HCT116 (cell line): Measurements from ENCODE around the gene SHISA6. TPM values are rescaled to one million over a fixed set of nuclear protein-coding genes. Genes with fewer than 3 reads are reported as not detected.

Experiments
- ATAC-seq: fragments of 200-7000 bp; cut with Tn5 transposase; 2 replicates; pipeline ENCODE4 v1.9.1; 2020; ENCODE audit warnings: mild to moderate bottlenecking, moderate library complexity
- BruUV-seq: library from RNA; stranded (reverse); fragments of 400-500 nt; replicated peaks from 2 replicates; lab custom pipeline; 2021; lab: Mats Ljungman, UMichigan
- CTCF ChIA-PET: fragments of 300-600 bp; sonication (Branson Sonifier 250); formaldehyde crosslinking; loops from one replicate; lab custom pipeline; 2021; ENCODE audit warnings: antibody characterized with exemption; lab: Charles Lee
- POLR2A ChIA-PET: fragments of 300-600, 350-600 bp; sonication (Branson Sonifier 250); formaldehyde crosslinking; loops from one replicate; lab custom pipeline; 2021; ENCODE audit warnings: antibody characterized with exemption; lab: Charles Lee
- RAD21 ChIA-PET, 2 experiments: fragments of 300-600 bp; sonication (Branson Sonifier 250); formaldehyde crosslinking; loops; one replicate each; lab custom pipeline; 2023; ENCODE audit warnings: low total read pairs in 2 of 2; ENCODE audit not compliant: uncharacterized antibody in 2 of 2, unreplicated experiment in 2 of 2, low non-redundant PET in 1 of 2; lab: Charles Lee
- DNase-seq: peaks from one replicate; pipeline ENCODE4 v3.0.0-alpha.2; 2010; ENCODE audit warnings: low read depth, low spot score
- H2AFZ ChIP-seq: fragments of 200-600 bp; shearing (Covaris generic), sonication (generic); 2 replicates; pipeline ENCODE4 v1.6.1; 2017; ENCODE audit warnings: low read depth, mixed run types, mixed read lengths, antibody characterized with exemption, low read length; ENCODE audit not compliant: poor library complexity, severe bottlenecking
- H3K27ac ChIP-seq: 2 replicates; pipeline ENCODE4 v1.5.1; 2012; ENCODE audit warnings: low read depth, low read length
- H3K27me3 ChIP-seq: fragments of 200-600 bp; sonication (generic); 2 replicates; pipeline ENCODE4 v1.6.1; 2016; ENCODE audit warnings: mixed run types, low read length, mixed read lengths; ENCODE audit not compliant: insufficient read depth
- H3K36me3 ChIP-seq, 2 experiments: fragments of 200-500 bp in 1 of 2; fragments of 200-600 bp in 1 of 2; sonication (Bioruptor generic) in 1 of 2; sonication (generic) in 1 of 2; 2 replicates each; pipeline versions ENCODE4 v1.5.1 to v1.6.1; 2014 to 2016; ENCODE audit warnings: low read length in 2 of 2, inconsistent platforms in 1 of 2, mixed read lengths in 1 of 2, mixed run types in 1 of 2; ENCODE audit not compliant: insufficient read depth in 2 of 2, control insufficient read depth in 1 of 2
- H3K4me1 ChIP-seq, 2 experiments: fragments of 200-600 bp in 1 of 2; sonication (generic) in 1 of 2; 2 replicates each; pipeline versions ENCODE4 v1.5.1 to v1.6.1; 2012 to 2017; ENCODE audit warnings: low read length in 2 of 2, inconsistent platforms in 1 of 2, mild to moderate bottlenecking in 1 of 2, mixed read lengths in 1 of 2, mixed run types in 1 of 2, moderate library complexity in 1 of 2; ENCODE audit not compliant: insufficient read depth in 2 of 2, control insufficient read depth in 1 of 2
- H3K4me2 ChIP-seq: fragments of 200-600 bp; sonication (generic); 2 replicates; pipeline ENCODE4 v1.6.1; 2017; ENCODE audit warnings: mixed run types, low read length, mixed read lengths
- H3K4me3 ChIP-seq, 2 experiments: fragments of 200-600 bp in 1 of 2; sonication (generic) in 1 of 2; replicated peaks in 1 of 2; 2 replicates each; pipeline ENCODE4 v1.5.1; 2011 to 2016; ENCODE audit warnings: low read length in 2 of 2, control low read depth in 1 of 2, low read depth in 1 of 2, mild to moderate bottlenecking in 1 of 2, mixed read lengths in 1 of 2, mixed run types in 1 of 2
- H3K79me2 ChIP-seq: fragments of 200-600 bp; sonication (generic); 2 replicates; pipeline ENCODE4 v1.6.1; 2017; ENCODE audit warnings: mild to moderate bottlenecking, mixed run types, low read length, moderate library complexity, mixed read lengths; ENCODE audit not compliant: insufficient read depth
- H3K9ac ChIP-seq: fragments of 200-600 bp; sonication (generic); 2 replicates; pipeline ENCODE4 v1.6.1; 2016; ENCODE audit warnings: low read length, mixed read lengths
- H3K9me2 ChIP-seq: fragments of 200-600 bp; sonication (generic), shearing (Covaris generic); 2 replicates; pipeline ENCODE4 v1.6.1; 2017; ENCODE audit warnings: mixed run types, mild to moderate bottlenecking, moderate library complexity; ENCODE audit not compliant: insufficient read depth
- H3K9me3 ChIP-seq, 2 experiments: fragments of 200-500 bp in 1 of 2; fragments of 200-600 bp in 1 of 2; sonication (Bioruptor generic) in 1 of 2; sonication (generic) in 1 of 2; 2 replicates each; pipeline ENCODE4 v1.6.1; 2014 to 2017; ENCODE audit warnings: low read length in 2 of 2, mixed read lengths in 2 of 2, inconsistent platforms in 1 of 2, low read depth in 1 of 2, mild to moderate bottlenecking in 1 of 2, mixed run types in 1 of 2, moderate library complexity in 1 of 2; ENCODE audit not compliant: control insufficient read depth in 1 of 2, insufficient read depth in 1 of 2
- H4K20me1 ChIP-seq: fragments of 200-600 bp; sonication (generic), shearing (Covaris generic); 2 replicates; pipeline ENCODE4 v1.6.1; 2017; ENCODE audit warnings: mixed run types, mild to moderate bottlenecking, moderate library complexity; ENCODE audit not compliant: insufficient read depth
- ATF3 ChIP-seq: IDR thresholded peaks from 2 replicates; pipeline ENCODE4 v1.6.1; 2012
- CBX3 ChIP-seq: IDR thresholded peaks from 2 replicates; pipeline ENCODE4 v1.6.1; 2012; ENCODE audit warnings: low read depth
- CEBPB ChIP-seq: IDR thresholded peaks from 2 replicates; pipeline ENCODE4 v1.6.1; 2012; ENCODE audit warnings: low read depth
- CTCF ChIP-seq, 3 experiments: fragments of 200-600 bp in 1 of 3; sonication (generic) in 1 of 3; IDR thresholded peaks in 2 of 3; conservative IDR thresholded peaks in 1 of 3; 2 replicates each; pipeline ENCODE4 v1.5.1; 2012 to 2017; ENCODE audit warnings: low read depth in 2 of 3, low read length in 2 of 3, antibody characterized with exemption in 1 of 3, borderline replicate concordance in 1 of 3, control low read depth in 1 of 3, mild to moderate bottlenecking in 1 of 3, mixed read lengths in 1 of 3, mixed run types in 1 of 3, moderate library complexity in 1 of 3; ENCODE audit not compliant: insufficient read depth in 1 of 3
- EGR1 ChIP-seq: IDR thresholded peaks from 2 replicates; pipeline ENCODE4 v1.6.1; 2012; ENCODE audit warnings: low read depth
- EZH2 ChIP-seq: fragments of 200-600 bp; sonication (generic); IDR thresholded peaks from 2 replicates; pipeline ENCODE4 v1.6.1; 2017; ENCODE audit warnings: antibody characterized with exemption, mixed run types
- FOSL1 ChIP-seq: IDR thresholded peaks from 2 replicates; pipeline ENCODE4 v1.6.1; 2012; ENCODE audit warnings: low read depth
- JUND ChIP-seq: IDR thresholded peaks from 2 replicates; pipeline ENCODE4 v1.6.1; 2012
- MAX ChIP-seq: IDR thresholded peaks from 2 replicates; pipeline ENCODE4 v1.6.1; 2012
- POLR2A ChIP-seq: IDR thresholded peaks from 2 replicates; pipeline ENCODE4 v1.7.0; 2011; ENCODE audit warnings: borderline replicate concordance; ENCODE audit not compliant: insufficient read depth, insufficient read length; ENCODE audit errors: extremely low read depth
- RAD21 ChIP-seq: IDR thresholded peaks from 2 replicates; pipeline ENCODE4 v1.6.1; 2012; ENCODE audit warnings: low read depth, mild to moderate bottlenecking
- REST ChIP-seq: IDR thresholded peaks from 2 replicates; pipeline ENCODE4 v1.6.1; 2012; ENCODE audit warnings: low read depth
- SIN3A ChIP-seq: IDR thresholded peaks from 2 replicates; pipeline ENCODE4 v1.6.1; 2012; ENCODE audit warnings: low read depth
- SP1 ChIP-seq: IDR thresholded peaks from 2 replicates; pipeline ENCODE4 v1.6.1; 2012; ENCODE audit warnings: low read depth
- SRF ChIP-seq: IDR thresholded peaks from 2 replicates; pipeline ENCODE4 v1.6.1; 2012; ENCODE audit warnings: low read depth
- ZNF274 ChIP-seq: fragments of 200-500 bp; sonication (Bioruptor generic); IDR thresholded peaks from 2 replicates; pipeline ENCODE4 v1.6.1; 2014; ENCODE audit warnings: mild to moderate bottlenecking, low read depth, low read length, inconsistent platforms
- intact Hi-C: fragments of 100-400 bp; cut with micrococcal nuclease; formaldehyde crosslinking; loops from 2 replicates; pipeline ENCODE4 v1.10.0; 2022
- total RNA-seq: library from RNA; stranded (reverse); gene quantifications from one replicate; pipeline ENCODE4 v1.2.1, GENCODE V29; 2021; ENCODE audit not compliant: unreplicated experiment

Gene SHISA6
- total RNA-seq, 1 experiment from 2014 or later, result not detected

GRCh38 chr17:11328770-11329169 lies 87.8 kb downstream of the SHISA6 start:
- RAD21 ChIA-PET, result no interaction called here
- no peaks in the 10 kb centered on the region for H3K36me3 ChIP-seq
- no peak for TF ChIP-seq MAX
- no peak for TF ChIP-seq SIN3A
- no peak for TF ChIP-seq SP1
- TF ChIP-seq ATF3, result no peak
- no peak for TF ChIP-seq EGR1
- TF ChIP-seq SRF, result no peak
- no peak for TF ChIP-seq JUND
- TF ChIP-seq RAD21, result no peak
- TF ChIP-seq POLR2A, result no peak
- no peak for TF ChIP-seq ZNF274
- TF ChIP-seq REST, result no peak
- TF ChIP-seq FOSL1, result no peak
- no peak for TF ChIP-seq CTCF (IDR thresholded peaks at IDR 0.05 in 2 of 3, conservative IDR thresholded peaks at IDR 0.05 in 1 of 3; ENCODE audit: borderline replicate concordance in 1 of 3, insufficient read depth in 1 of 3, low read depth in 2 of 3, low read length in 2 of 3)
- no peak for TF ChIP-seq EZH2
- no peak for TF ChIP-seq CBX3
- no peak for TF ChIP-seq CEBPB
- intact Hi-C loops, result no loop called here
- no peak overlapping the region for H3K9ac ChIP-seq
- H3K4me1 ChIP-seq, result no peaks in the 10 kb centered on the region
- ATAC-seq (no peak), DNase-seq (no peak)
- H4K20me1 ChIP-seq, result no peaks in the 10 kb centered on the region
- H2AFZ ChIP-seq, result no peak overlapping the region
- no peaks in the 10 kb centered on the region for H3K79me2 ChIP-seq
- no peak overlapping the region for H3K4me3 ChIP-seq
- POLR2A ChIA-PET, result no interaction called here
- no peaks in the 10 kb centered on the region for H3K9me2 ChIP-seq
- no peak overlapping the region for H3K4me2 ChIP-seq
- no TSS peak for BruUV-seq
- H3K27me3 ChIP-seq, result no peaks in the 10 kb centered on the region
- H3K27ac ChIP-seq, result no peak overlapping the region
- peaks cover 0 to 33% of the 10 kb centered on the region in 2 experiments; a peak in 2 of 4 replicates for H3K9me3 ChIP-seq
- CTCF ChIA-PET, result no interaction called here
